Measurements from ENCODE around the gene PLEKHD1.

Gene PLEKHD1

DNA sequence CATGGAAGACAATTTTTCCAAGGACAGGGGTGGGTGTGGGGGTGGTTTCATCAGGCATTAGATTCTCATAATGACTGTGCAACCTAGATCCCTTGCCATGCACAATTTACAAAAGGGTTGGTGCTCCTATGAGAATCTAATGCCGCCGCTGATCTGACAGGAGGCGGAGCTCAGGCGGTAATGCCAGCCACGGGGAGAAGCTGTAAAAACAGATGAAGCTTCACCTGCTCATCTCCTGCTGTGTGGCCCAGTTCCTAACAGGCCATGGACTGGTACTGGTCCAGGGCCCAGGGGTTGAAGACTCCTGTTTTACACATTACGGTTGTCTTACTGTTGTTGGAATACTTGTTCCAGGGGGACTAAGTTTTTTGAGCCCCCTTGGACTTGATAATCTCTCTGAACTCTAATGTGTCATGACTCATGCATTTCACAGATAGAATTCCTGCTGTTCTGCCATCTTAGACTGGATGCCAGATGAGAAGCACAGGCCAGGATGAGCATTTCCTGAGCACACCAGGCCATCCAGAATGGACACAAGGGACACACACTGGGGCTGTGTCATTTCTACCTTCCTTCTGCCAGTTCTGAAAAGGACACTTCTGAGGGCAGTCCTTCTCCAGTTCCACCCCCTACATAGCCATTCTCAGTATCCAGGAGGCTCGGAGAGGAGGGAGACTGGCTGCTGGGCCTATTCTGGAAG lies 5.8 kb downstream of the PLEKHD1 start:
- Histone ChIP-seq H4K20me1 (ENCODE audit: control insufficient read depth, insufficient read depth, low read depth, low read length) (no peaks in the 10 kb centered on the region), H3K79me2 (ENCODE audit: control insufficient read depth, low read length) (no peaks in the 10 kb centered on the region), H3F3A (ENCODE audit: control insufficient read depth, insufficient read depth) (no peaks in the 10 kb centered on the region), H3K36me3 (ENCODE audit: control insufficient read depth, low read length) (no peaks in the 10 kb centered on the region), H3K27ac (ENCODE audit: low read depth, low read length) (no peak overlapping the region), H3K4me3 (ENCODE audit: low read length) (no peak overlapping the region), H3K9me2 (replicated peaks; ENCODE audit: control insufficient read depth, low read length) (no peaks in the 10 kb centered on the region), H3K27me3 (ENCODE audit: control insufficient read depth, low read length) (peaks cover 5% of the 10 kb centered on the region; the same call in 1 of the 2 replicates), H3K4me1 (ENCODE audit: control insufficient read depth, low read length) (no peaks in the 10 kb centered on the region), H3K9me3 (ENCODE audit: control insufficient read depth, insufficient read depth, low read length) (no peaks in the 10 kb centered on the region), H3K4me2 (ENCODE audit: low read length) (no peak overlapping the region)
- TF ChIP-seq, protein P1, sequence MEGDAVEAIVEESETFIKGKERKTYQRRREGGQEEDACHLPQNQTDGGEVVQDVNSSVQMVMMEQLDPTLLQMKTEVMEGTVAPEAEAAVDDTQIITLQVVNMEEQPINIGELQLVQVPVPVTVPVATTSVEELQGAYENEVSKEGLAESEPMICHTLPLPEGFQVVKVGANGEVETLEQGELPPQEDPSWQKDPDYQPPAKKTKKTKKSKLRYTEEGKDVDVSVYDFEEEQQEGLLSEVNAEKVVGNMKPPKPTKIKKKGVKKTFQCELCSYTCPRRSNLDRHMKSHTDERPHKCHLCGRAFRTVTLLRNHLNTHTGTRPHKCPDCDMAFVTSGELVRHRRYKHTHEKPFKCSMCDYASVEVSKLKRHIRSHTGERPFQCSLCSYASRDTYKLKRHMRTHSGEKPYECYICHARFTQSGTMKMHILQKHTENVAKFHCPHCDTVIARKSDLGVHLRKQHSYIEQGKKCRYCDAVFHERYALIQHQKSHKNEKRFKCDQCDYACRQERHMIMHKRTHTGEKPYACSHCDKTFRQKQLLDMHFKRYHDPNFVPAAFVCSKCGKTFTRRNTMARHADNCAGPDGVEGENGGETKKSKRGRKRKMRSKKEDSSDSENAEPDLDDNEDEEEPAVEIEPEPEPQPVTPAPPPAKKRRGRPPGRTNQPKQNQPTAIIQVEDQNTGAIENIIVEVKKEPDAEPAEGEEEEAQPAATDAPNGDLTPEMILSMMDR (IDR thresholded peaks at IDR 0.05; ENCODE audit: low read depth, low read length, poor library complexity, severe bottlenecking), result no peak
- no peak for TF ChIP-seq EZH2phosphoT487 (IDR thresholded peaks at IDR 0.05; ENCODE audit: borderline replicate concordance, low read length)

DNA sequence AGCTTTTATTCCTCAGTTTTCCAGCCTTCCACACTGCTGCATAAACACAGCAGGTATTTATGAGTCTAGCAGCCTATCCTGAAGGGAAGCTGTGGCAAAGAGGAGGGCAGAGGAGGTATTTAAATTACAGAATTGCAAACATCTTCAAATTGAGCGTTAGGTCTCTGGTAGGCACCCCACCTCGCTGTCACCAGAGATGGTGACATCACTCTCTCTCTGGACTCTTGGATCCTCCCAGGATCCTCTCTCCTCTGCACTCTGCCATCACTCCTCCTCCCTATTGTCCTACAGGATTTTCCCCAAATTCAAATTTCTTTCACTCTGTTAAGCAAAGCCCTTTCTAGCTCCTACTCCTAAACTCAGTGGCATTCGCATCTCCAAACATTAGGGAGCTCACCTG lies 6.7 kb downstream of the PLEKHD1 start:
- no peak for TF ChIP-seq EZH2phosphoT487 (IDR thresholded peaks at IDR 0.05; ENCODE audit: borderline replicate concordance, low read length)
- TF ChIP-seq, protein P1 (IDR thresholded peaks at IDR 0.05; ENCODE audit: low read depth, low read length, poor library complexity, severe bottlenecking), result no peak
- H3F3A ChIP-seq (ENCODE audit: control insufficient read depth, insufficient read depth), result no peaks in the 10 kb centered on the region
- peaks cover 5% of the 10 kb centered on the region; the same call in 1 of the 2 replicates for H3K27me3 ChIP-seq (ENCODE audit: control insufficient read depth, low read length)
- H3K4me1 ChIP-seq (ENCODE audit: control insufficient read depth, low read length), result no peaks in the 10 kb centered on the region
- H3K4me2 ChIP-seq (ENCODE audit: low read length), result no peak overlapping the region
- H3K36me3 ChIP-seq (ENCODE audit: control insufficient read depth, low read length), result no peaks in the 10 kb centered on the region
- no peaks in the 10 kb centered on the region for H3K9me3 ChIP-seq (ENCODE audit: control insufficient read depth, insufficient read depth, low read length)
- H3K9me2 ChIP-seq (replicated peaks; ENCODE audit: control insufficient read depth, low read length), result no peaks in the 10 kb centered on the region
- H3K79me2 ChIP-seq (ENCODE audit: control insufficient read depth, low read length), result no peaks in the 10 kb centered on the region
- H3K4me3 ChIP-seq (ENCODE audit: low read length), result no peak overlapping the region
- H4K20me1 ChIP-seq (ENCODE audit: control insufficient read depth, insufficient read depth, low read depth, low read length), result no peaks in the 10 kb centered on the region
- no peak overlapping the region for H3K27ac ChIP-seq (ENCODE audit: low read depth, low read length)

DNA sequence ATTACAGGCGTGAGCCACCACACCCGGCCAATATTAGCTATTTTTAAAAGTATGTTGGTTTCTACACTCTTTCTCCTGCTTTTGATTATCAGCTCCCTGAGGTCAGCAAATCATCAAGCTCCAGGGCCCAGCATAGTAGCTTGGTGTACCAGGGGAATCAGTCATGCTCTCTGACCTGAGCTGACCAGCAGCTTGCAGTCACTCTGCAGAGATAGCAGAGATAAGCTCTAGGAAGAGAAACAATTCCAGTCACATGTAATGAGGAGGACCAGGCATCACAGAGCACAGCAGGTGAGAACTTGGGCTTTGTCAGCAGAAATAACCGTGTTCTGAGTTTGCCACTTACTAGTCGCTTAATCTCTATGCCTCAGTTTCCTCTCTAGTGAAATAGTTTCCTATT lies 8.5 kb downstream of the PLEKHD1 start:
- H3K79me2 ChIP-seq (ENCODE audit: control insufficient read depth, low read length), result no peaks in the 10 kb centered on the region
- no peak overlapping the region for H3K27ac ChIP-seq (ENCODE audit: low read depth, low read length)
- no peaks in the 10 kb centered on the region for H3F3A ChIP-seq (ENCODE audit: control insufficient read depth, insufficient read depth)
- H4K20me1 ChIP-seq (ENCODE audit: control insufficient read depth, insufficient read depth, low read depth, low read length), result no peaks in the 10 kb centered on the region
- H3K36me3 ChIP-seq (ENCODE audit: control insufficient read depth, low read length), result no peaks in the 10 kb centered on the region
- no peak for TF ChIP-seq EZH2phosphoT487 (IDR thresholded peaks at IDR 0.05; ENCODE audit: borderline replicate concordance, low read length)
- TF ChIP-seq, protein P1 (IDR thresholded peaks at IDR 0.05; ENCODE audit: low read depth, low read length, poor library complexity, severe bottlenecking), result no peak
- H3K4me2 ChIP-seq (ENCODE audit: low read length), result no peak overlapping the region
- no peak overlapping the region for H3K4me3 ChIP-seq (ENCODE audit: low read length)
- peaks cover 5% of the 10 kb centered on the region; the same call in 1 of the 2 replicates for H3K27me3 ChIP-seq (ENCODE audit: control insufficient read depth, low read length)
- H3K9me2 ChIP-seq (replicated peaks; ENCODE audit: control insufficient read depth, low read length), result no peaks in the 10 kb centered on the region
- H3K9me3 ChIP-seq (ENCODE audit: control insufficient read depth, insufficient read depth, low read length), result no peaks in the 10 kb centered on the region
- no peaks in the 10 kb centered on the region for H3K4me1 ChIP-seq (ENCODE audit: control insufficient read depth, low read length)
